HG02885 (cell line): ENCODE data around the gene MEGF11.
"Not testable (repeated sequence)": the region's sequence is repeated elsewhere in the genome, so short reads cannot be mapped to it uniquely, and the experiment has no call there.

ENCODE experiments used
- ATAC-seq: cut with Tn5 transposase; IDR thresholded peaks from one replicate; pipeline ENCODE4 v1.9.1; 2021; ENCODE audit warnings: mild to moderate bottlenecking; ENCODE audit not compliant: unreplicated experiment, poor library complexity

The MEGF11 gene

DNA sequence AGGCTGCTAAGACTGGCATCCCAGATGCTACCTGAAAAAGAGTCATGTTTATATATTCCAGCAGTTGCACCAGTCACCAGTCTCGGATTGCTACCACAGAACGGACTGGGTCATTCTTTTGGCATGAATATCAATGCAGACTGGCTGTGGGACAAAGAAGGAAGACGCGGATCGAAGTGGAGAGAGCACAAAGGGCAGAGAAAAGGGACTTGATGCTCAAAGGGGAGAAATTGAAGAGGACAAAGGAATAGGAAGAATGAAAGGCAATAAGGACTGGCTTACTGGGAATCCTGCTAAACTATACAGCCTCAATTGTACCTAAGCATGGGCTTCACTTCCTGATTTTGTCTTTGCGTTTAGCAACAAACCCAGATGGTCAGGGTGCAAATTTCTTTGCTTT is 24.5 kb upstream of the MEGF11 start:
- no peak for ATAC-seq

- ATAC-seq: no peak
Observed at GRCh38 chr15:66276546-66276945, 23.0 kb upstream of the MEGF11 start.

- ATAC-seq: no peak
Observed at GRCh38 chr15:66275352-66275751, 21.8 kb upstream of the MEGF11 start.

DNA sequence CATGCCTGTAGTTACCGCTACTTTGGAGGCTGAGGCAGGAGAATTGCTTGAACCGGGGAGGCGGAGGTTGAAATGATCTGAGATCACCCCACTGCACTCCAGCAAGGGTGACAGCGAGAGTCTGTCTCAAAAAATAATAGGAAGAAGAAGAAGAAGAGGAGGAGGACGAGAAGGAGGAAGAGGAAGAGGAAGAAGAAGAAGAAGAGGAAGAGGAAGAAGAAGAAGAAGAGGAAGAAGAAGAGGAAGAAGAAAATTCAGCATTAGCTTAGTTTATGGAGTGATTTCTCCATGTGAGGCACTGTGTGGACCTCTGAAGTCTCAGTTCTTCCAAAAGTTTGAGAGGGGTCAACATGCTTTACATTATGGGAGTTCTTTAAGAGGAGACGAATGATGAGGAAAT is 17.4 kb upstream of the MEGF11 start:
- no peak for ATAC-seq

GRCh38 chr15:66269326-66270090 is 16.0 kb upstream of the MEGF11 start:
- ATAC-seq: no peak

GRCh38 chr15:66264859-66265513 is 11.4 kb upstream of the MEGF11 start:
- ATAC-seq: no peak

GRCh38 chr15:66262837-66263236 is 9.3 kb upstream of the MEGF11 start:
- not testable (repeated sequence) for ATAC-seq

GRCh38 chr15:66261056-66261455 is 7.5 kb upstream of the MEGF11 start:
- ATAC-seq: no peak

DNA sequence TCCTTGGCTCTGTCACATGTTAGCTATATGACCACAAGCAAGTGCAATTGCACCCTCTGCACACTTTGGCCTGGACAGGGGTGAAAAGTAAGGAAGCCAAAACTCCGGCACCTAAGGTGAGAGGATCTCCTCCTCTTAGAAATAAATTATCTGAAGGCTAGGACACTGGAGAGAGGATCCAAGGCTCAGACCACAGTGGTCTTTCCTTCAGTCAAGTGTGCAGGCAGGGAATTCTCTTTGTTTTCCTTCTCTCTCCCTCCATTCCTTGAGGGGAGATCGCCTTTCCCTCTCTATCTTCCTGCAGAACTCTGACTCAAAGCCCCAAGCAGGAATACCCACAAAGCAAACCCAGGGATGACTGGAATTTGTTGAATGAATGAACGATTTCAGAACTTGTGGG is 3.1 kb upstream of the MEGF11 start:
- no peak for ATAC-seq

DNA sequence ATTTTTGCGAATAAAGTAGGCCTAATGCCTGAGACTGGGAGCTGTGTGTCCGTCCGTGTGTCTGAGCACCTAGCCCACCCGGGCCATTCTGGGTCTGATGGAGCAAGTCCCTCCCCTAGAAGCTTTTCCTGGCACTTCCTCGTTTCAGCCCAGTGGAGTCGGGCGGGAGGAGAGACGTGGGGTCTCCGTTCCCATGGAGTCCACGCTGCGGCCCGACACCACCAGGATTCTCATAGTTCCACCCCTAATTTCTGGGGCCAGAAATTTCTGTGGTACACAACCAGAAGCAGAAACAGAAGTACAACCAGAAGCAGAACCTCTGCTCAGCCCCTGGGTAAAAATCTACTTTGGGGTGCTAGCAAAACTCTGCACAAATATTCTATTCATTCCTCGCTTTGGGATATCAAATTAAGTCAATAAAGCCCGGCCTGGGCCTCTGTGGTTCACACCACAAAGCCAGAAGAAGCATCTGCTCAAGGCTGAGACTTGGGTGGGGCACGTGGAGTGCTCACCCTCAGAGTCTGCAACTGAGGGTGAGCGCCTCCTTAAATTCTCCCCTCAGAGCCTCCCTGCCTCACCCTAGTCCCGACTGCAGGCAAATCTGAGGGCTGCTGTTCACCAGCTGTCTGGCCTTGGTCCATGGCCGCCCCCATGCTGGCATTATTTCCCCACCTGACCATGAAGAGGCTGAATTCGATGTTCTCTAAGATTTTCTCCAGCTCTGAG is 1.6 kb upstream of the MEGF11 start:
- ATAC-seq: no peak

DNA sequence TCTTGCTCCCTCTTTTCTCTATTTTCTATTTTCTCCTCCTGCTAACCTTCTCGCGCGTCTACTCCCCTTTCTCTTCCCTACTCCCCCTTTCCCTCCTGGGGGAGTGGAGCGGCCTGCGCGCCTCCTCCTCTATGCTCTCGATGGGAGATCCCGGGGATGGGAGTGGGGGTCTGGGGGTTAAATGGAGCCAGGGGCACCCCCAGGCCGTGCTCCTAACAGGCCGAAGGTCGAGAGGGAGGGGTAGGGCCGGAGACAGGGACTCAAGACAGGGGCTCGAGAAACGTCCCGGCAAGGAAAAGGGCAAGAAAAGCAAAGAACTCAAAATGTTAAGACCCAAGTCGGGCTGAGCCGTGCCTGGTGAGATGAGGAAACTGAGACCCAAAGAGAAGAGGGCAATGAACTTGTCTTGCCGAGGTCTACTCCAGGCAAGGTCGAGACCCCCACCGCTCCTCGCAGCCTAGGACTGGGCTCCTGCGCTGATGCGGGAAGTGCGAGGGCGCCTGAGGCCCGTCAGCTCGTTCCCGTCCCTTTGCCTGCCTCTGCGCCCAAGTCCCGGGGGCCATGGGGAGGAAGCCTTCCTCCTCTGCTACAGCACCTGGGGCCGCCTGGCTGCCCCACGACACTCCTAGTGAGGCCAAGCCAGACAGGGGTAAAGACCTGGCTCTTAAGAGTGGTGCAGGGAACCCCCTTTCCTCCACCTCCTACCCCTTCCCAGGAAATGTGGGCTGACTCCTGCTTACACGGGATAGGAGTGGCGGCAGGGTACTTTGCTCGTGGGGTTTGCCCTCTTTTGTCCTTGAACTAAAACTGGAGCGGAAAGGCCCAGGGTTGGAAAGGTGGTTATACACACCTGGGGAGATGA is 770 bp upstream of the MEGF11 start:
- ATAC-seq: no peak

GRCh38 chr15:66252685-66253417 is 699 bp downstream of the MEGF11 start:
- no peak for ATAC-seq

- no peak for ATAC-seq
Observed at GRCh38 chr15:66251790-66252684, 1.5 kb downstream of the MEGF11 start.

- ATAC-seq: no peak
Observed at GRCh38 chr15:66251065-66251789, 2.3 kb downstream of the MEGF11 start.

DNA sequence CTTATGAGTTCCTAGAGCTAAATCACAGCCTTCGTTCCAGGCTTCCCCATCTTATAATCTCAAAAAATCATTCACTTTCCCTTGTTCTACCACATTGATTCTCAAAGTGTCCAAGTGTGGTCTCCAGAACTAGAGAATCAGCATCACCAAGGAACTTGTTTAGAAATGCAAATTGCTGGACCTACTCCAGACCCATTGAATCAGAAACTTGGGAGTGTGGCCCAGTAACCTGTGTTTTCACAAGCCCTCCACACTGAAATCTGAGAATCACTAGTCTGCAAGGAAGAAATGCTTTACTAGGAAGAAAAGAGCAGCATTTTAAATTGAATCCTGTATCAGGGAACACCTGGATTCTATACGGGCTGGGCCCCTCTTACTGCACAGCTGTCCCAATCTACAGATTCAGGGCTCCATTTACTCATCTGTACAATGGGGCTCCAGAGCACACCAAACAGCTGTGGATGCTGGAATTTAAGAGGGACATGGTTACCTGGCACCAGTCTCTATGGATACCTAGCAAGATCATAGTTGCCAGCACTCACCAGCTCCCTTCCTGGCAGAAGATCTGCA is 3.9 kb downstream of the MEGF11 start:
- ATAC-seq: no peak

DNA sequence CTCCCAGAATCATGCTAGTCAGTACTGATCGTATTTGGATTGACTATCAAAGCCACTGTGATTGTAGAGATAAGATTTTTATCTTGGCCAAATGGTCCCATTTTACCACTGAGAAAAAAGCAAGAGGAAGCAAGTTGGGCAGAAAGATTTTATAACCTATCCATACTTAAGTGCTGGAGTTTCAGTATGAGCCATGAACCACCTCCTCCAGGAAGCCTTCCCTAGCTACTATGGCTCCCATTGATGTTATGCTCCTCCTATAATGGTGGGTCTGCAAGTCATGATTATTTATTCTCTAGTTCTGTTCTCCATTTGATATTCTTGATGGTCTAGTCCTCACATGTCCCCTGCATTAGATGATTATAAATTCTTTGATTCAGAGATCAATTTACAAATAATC is 6.6 kb downstream of the MEGF11 start:
- no peak for ATAC-seq

GRCh38 chr15:66245832-66246231 is 7.7 kb downstream of the MEGF11 start:
- ATAC-seq: not testable (repeated sequence)

- ATAC-seq: no peak
Observed at GRCh38 chr15:66241908-66242285, 11.7 kb downstream of the MEGF11 start.
